ENCODE data around the gene PKIB. TPM values are rescaled to one million over a fixed set of nuclear protein-coding genes. Genes with fewer than 3 reads are reported as not detected.

PKIB gene
- total RNA-seq, 1 experiment from 2014 or later, result 28.0 TPM

DNA sequence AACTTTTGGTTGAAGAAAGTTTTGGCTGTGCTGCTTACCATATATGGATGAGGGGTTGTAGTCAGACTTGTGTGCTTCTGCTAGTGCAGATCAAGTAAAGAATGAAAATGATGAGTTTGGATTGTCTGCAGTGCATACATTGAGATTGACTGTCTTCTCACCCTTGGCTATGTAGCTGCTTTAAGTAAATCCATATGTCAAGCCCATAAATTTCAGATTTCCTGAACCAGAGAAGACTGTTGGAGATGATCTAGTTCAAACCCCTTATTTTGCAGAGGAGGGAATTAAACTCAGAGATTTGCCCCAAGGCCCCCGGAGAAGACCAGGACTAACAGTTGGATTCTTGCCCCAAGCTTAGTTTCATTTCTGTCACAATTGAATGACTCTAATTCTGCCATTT is 67.2 kb downstream of the PKIB start:
- H4K20me1 ChIP-seq (ENCODE audit: low read length), result no peaks in the 10 kb centered on the region
- peaks cover 13% of the 10 kb centered on the region for H3K4me1 ChIP-seq (ENCODE audit: insufficient read depth, low read length)
- ATAC-seq (no peak), DNase-seq (no peak)
- H3K27ac ChIP-seq (ENCODE audit: low read length), result peak overlapping the region; percentile 50
- H2AFZ ChIP-seq (ENCODE audit: low read length), result no peak overlapping the region
- no peaks in the 10 kb centered on the region for H3K9me2 ChIP-seq (replicated peaks; ENCODE audit: low read length)
- no peaks in the 10 kb centered on the region for H3K27me3 ChIP-seq (ENCODE audit: low read length)
- intact Hi-C loops (cut with micrococcal nuclease), result loop anchor here (2.0 kb wide), 2 partner anchors 19 to 67 kb away; partner anchors contain the start of gene PKIB
- H3F3A ChIP-seq (ENCODE audit: low read length, unreplicated experiment), result no peaks in the 10 kb centered on the region
- no peak overlapping the region for H3K9ac ChIP-seq (ENCODE audit: low read length)
- CTCF ChIA-PET, result no interaction called here
- H3K36me3 ChIP-seq (ENCODE audit: low read depth, low read length), result no peaks in the 10 kb centered on the region
- TF ChIP-seq EZH2phosphoT487 (IDR thresholded peaks at IDR 0.05; ENCODE audit: borderline replicate concordance, low read length), result no peak
- no peak for TF ChIP-seq EZH2 (IDR thresholded peaks at IDR 0.05; ENCODE audit: low read length, unreplicated experiment)
- TF ChIP-seq, protein P1, sequence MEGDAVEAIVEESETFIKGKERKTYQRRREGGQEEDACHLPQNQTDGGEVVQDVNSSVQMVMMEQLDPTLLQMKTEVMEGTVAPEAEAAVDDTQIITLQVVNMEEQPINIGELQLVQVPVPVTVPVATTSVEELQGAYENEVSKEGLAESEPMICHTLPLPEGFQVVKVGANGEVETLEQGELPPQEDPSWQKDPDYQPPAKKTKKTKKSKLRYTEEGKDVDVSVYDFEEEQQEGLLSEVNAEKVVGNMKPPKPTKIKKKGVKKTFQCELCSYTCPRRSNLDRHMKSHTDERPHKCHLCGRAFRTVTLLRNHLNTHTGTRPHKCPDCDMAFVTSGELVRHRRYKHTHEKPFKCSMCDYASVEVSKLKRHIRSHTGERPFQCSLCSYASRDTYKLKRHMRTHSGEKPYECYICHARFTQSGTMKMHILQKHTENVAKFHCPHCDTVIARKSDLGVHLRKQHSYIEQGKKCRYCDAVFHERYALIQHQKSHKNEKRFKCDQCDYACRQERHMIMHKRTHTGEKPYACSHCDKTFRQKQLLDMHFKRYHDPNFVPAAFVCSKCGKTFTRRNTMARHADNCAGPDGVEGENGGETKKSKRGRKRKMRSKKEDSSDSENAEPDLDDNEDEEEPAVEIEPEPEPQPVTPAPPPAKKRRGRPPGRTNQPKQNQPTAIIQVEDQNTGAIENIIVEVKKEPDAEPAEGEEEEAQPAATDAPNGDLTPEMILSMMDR (conservative IDR thresholded peaks at IDR 0.05; ENCODE audit: low read depth, low read length), result no peak
- no peaks in the 10 kb centered on the region for H3K9me3 ChIP-seq (ENCODE audit: low read length)
- no TSS peak for BruUV-seq (replicated peaks)
- POLR2A ChIA-PET (ENCODE audit: unreplicated experiment), result interaction anchor here (0.6 to 1.5 kb wide), 2 partner anchors 31 to 67 kb away, joined by 4 to 5 read pairs; partner anchors contain the start of gene PKIB
- no peaks in the 10 kb centered on the region for H3K79me2 ChIP-seq (ENCODE audit: low read length)
- H3K4me2 ChIP-seq (ENCODE audit: low read length), result no peak overlapping the region
- no peak overlapping the region for H3K4me3 ChIP-seq (ENCODE audit: low read length)

GRCh38 chr6:122678841-122679240 is 68.6 kb downstream of the PKIB start:
- intact Hi-C loops (cut with micrococcal nuclease), result no loop called here
- CTCF ChIA-PET, result no interaction called here
- Histone ChIP-seq H3K79me2 (ENCODE audit: low read length) (no peaks in the 10 kb centered on the region), H4K20me1 (ENCODE audit: low read length) (no peaks in the 10 kb centered on the region), H3K4me1 (ENCODE audit: insufficient read depth, low read length) (peaks cover 8% of the 10 kb centered on the region; the same call in 1 of the 2 replicates), H3K4me2 (ENCODE audit: low read length) (no peak overlapping the region), H3K9me3 (ENCODE audit: low read length) (no peaks in the 10 kb centered on the region), H3K4me3 (ENCODE audit: low read length) (no peak overlapping the region), H3F3A (ENCODE audit: low read length, unreplicated experiment) (no peaks in the 10 kb centered on the region), H3K27ac (ENCODE audit: low read length) (no peak overlapping the region), H3K9me2 (replicated peaks; ENCODE audit: low read length) (no peaks in the 10 kb centered on the region), H3K36me3 (ENCODE audit: low read depth, low read length) (no peaks in the 10 kb centered on the region), H3K9ac (ENCODE audit: low read length) (no peak overlapping the region), H3K27me3 (ENCODE audit: low read length) (no peaks in the 10 kb centered on the region), H2AFZ (ENCODE audit: low read length) (no peak overlapping the region)
- POLR2A ChIA-PET (ENCODE audit: unreplicated experiment), result no interaction called here
- DNase-seq, result no peak
- ATAC-seq, result no peak
- TF ChIP-seq, protein P1 (conservative IDR thresholded peaks at IDR 0.05; ENCODE audit: low read depth, low read length), result no peak
- no peak for TF ChIP-seq EZH2 (IDR thresholded peaks at IDR 0.05; ENCODE audit: low read length, unreplicated experiment)
- TF ChIP-seq EZH2phosphoT487 (IDR thresholded peaks at IDR 0.05; ENCODE audit: borderline replicate concordance, low read length), result no peak
- BruUV-seq (replicated peaks), result no TSS peak

- Histone ChIP-seq H3K27me3 (ENCODE audit: low read length) (no peaks in the 10 kb centered on the region), H3K4me2 (ENCODE audit: low read length) (no peak overlapping the region), H3K79me2 (ENCODE audit: low read length) (no peaks in the 10 kb centered on the region), H3K27ac (ENCODE audit: low read length) (no peak overlapping the region), H3F3A (ENCODE audit: low read length, unreplicated experiment) (no peaks in the 10 kb centered on the region), H3K4me1 (ENCODE audit: insufficient read depth, low read length) (peaks cover 6% of the 10 kb centered on the region; the same call in 1 of the 2 replicates), H3K9me3 (ENCODE audit: low read length) (no peaks in the 10 kb centered on the region), H4K20me1 (ENCODE audit: low read length) (no peaks in the 10 kb centered on the region), H3K9ac (ENCODE audit: low read length) (no peak overlapping the region), H2AFZ (ENCODE audit: low read length) (no peak overlapping the region), H3K9me2 (replicated peaks; ENCODE audit: low read length) (no peaks in the 10 kb centered on the region), H3K36me3 (ENCODE audit: low read depth, low read length) (no peaks in the 10 kb centered on the region), H3K4me3 (ENCODE audit: low read length) (no peak overlapping the region)
- intact Hi-C loops (cut with micrococcal nuclease), result no loop called here
- CTCF ChIA-PET, result interaction anchor here (0.6 kb wide), 1 partner anchor 71 kb away, joined by 3 read pairs; the partner anchor contains the start of gene PKIB
- TF ChIP-seq, protein P1 (conservative IDR thresholded peaks at IDR 0.05; ENCODE audit: low read depth, low read length), result peak; percentile 23; the same call in 1 of the 2 replicates
- no peak for TF ChIP-seq EZH2phosphoT487 (IDR thresholded peaks at IDR 0.05; ENCODE audit: borderline replicate concordance, low read length)
- no peak for DNase-seq
- POLR2A ChIA-PET (ENCODE audit: unreplicated experiment), result no interaction called here
- no TSS peak for BruUV-seq (replicated peaks)
- no peak for ATAC-seq
These were observed 71.5 kb downstream of the PKIB start for GRCh38 chr6:122681705-122682104.
